ENCODE measurements around the gene SCUBE1. TPM values are rescaled to one million over a fixed set of nuclear protein-coding genes. Genes with fewer than 3 reads are reported as not detected.

The SCUBE1 gene
- total RNA-seq, 1 experiment from 2014 or later, result 3.9 TPM

DNA sequence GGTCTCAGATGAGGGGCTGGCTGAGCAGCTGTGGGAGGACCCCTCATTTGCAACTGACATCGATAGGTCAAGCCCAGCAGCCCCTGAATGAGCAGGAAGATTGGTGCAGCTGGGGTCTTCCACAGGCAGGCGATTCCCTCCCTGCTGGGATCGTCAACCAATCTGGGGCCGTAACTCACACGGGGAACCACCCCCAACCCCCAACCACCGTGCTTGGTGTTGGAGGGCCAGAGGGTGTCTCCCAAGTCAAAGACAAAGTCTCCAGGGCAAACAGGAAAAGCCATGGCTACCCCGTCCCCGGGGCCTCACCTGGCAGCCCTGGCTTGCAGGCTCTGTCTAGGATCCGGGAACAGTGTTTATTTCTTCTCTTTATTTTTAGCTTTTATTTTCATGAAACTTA is 26.9 kb upstream of the SCUBE1 start:
- Histone ChIP-seq H3K9me2 (ENCODE audit: insufficient read depth) (no peaks in the 10 kb centered on the region), H3K36me3 (ENCODE audit: control insufficient read depth in 1 of 2, insufficient read depth in 2 of 2, low read length in 2 of 2) (no peaks in the 10 kb centered on the region), H4K20me1 (ENCODE audit: insufficient read depth) (no peaks in the 10 kb centered on the region), H3K4me3 (replicated peaks in 1 of 2; ENCODE audit: low read depth in 1 of 2, low read length in 2 of 2) (no peak overlapping the region), H3K79me2 (ENCODE audit: insufficient read depth, low read length) (no peaks in the 10 kb centered on the region), H2AFZ (ENCODE audit: low read depth, low read length, poor library complexity, severe bottlenecking) (no peak overlapping the region), H3K4me1 (ENCODE audit: control insufficient read depth in 1 of 2, insufficient read depth in 2 of 2, low read length in 2 of 2) (no peaks in the 10 kb centered on the region), H3K4me2 (ENCODE audit: low read length) (no peak overlapping the region), H3K9ac (ENCODE audit: low read length) (no peak overlapping the region), H3K27me3 (ENCODE audit: insufficient read depth, low read length) (peaks cover 23% of the 10 kb centered on the region), H3K27ac (ENCODE audit: low read depth, low read length) (no peak overlapping the region), H3K9me3 (ENCODE audit: control insufficient read depth in 1 of 2, insufficient read depth in 1 of 2, low read depth in 1 of 2, low read length in 2 of 2) (no peaks in the 10 kb centered on the region)
- ChIA-PET RAD21 (ENCODE audit: low non-redundant PET in 1 of 2, low total read pairs in 2 of 2, uncharacterized antibody in 2 of 2, unreplicated experiment in 2 of 2) (no interaction called here), CTCF (no interaction called here), POLR2A (no interaction called here)
- intact Hi-C loops (cut with micrococcal nuclease), result no loop called here
- ATAC-seq (no peak), DNase-seq (ENCODE audit: low read depth, low spot score) (no peak)
- BruUV-seq (replicated peaks), result no TSS peak
- TF ChIP-seq EZH2 (IDR thresholded peaks at IDR 0.05) (no peak), EGR1 (IDR thresholded peaks at IDR 0.05; ENCODE audit: low read depth) (no peak), REST (IDR thresholded peaks at IDR 0.05; ENCODE audit: low read depth) (no peak), FOSL1 (IDR thresholded peaks at IDR 0.05; ENCODE audit: low read depth) (no peak), YY1 (IDR thresholded peaks at IDR 0.05; ENCODE audit: extremely low read depth, insufficient replicate concordance, low read depth, low read length) (no peak), SRF (IDR thresholded peaks at IDR 0.05; ENCODE audit: low read depth) (no peak), POLR2AphosphoS5 (IDR thresholded peaks at IDR 0.05; ENCODE audit: low read depth, low read length) (no peak), EZH2phosphoT487 (IDR thresholded peaks at IDR 0.05; ENCODE audit: borderline replicate concordance) (no peak), JUND (IDR thresholded peaks at IDR 0.05) (no peak), ZFX (IDR thresholded peaks at IDR 0.05) (no peak), MAX (IDR thresholded peaks at IDR 0.05) (no peak), POLR2A (IDR thresholded peaks at IDR 0.05; ENCODE audit: borderline replicate concordance, extremely low read depth, insufficient read depth, insufficient read length) (no peak), CEBPB (IDR thresholded peaks at IDR 0.05; ENCODE audit: low read depth) (no peak)
- TF ChIP-seq, protein P1, sequence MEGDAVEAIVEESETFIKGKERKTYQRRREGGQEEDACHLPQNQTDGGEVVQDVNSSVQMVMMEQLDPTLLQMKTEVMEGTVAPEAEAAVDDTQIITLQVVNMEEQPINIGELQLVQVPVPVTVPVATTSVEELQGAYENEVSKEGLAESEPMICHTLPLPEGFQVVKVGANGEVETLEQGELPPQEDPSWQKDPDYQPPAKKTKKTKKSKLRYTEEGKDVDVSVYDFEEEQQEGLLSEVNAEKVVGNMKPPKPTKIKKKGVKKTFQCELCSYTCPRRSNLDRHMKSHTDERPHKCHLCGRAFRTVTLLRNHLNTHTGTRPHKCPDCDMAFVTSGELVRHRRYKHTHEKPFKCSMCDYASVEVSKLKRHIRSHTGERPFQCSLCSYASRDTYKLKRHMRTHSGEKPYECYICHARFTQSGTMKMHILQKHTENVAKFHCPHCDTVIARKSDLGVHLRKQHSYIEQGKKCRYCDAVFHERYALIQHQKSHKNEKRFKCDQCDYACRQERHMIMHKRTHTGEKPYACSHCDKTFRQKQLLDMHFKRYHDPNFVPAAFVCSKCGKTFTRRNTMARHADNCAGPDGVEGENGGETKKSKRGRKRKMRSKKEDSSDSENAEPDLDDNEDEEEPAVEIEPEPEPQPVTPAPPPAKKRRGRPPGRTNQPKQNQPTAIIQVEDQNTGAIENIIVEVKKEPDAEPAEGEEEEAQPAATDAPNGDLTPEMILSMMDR (IDR thresholded peaks at IDR 0.05 in 2 of 3, conservative IDR thresholded peaks at IDR 0.05 in 1 of 3; ENCODE audit: borderline replicate concordance in 1 of 3, insufficient read depth in 1 of 3, low read depth in 2 of 3, low read length in 2 of 3), result no peak

Measured in HCT116 (cell line).